Measurements from ENCODE around the gene MLLT1. TPM values are rescaled to one million over a fixed set of nuclear protein-coding genes. Genes with fewer than 3 reads are reported as not detected.

The MLLT1 gene
- total and polyA plus RNA-seq, 8 donors, result 3.1 to 33.8 (median 19.6) TPM

DNA sequence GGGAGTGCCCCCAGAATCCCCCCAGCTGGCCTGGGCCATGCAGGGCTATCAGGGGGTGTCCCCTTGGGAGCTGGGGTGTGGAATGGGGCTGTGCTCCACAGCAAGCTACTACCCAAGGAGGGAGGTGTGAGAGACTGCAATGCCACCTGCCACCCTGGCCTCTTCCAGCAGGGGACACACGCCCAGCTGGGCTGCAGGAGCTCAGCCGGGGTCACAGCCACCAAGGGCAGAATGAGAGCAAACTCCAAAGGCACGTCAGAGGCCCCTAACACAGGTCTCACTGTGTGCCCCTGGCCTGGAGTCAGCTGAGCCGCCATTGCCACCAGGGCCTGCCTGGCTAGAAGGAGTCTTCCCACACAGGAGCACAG is 55.5 kb downstream of the MLLT1 start:
- H3K27me3 ChIP-seq, result no peaks in the 10 kb centered on the region
- WGBS, 5 donors, result 36 to 76% (median 58%) methylated on average over 2 to 4 of the region's 4 CpGs
- H3K36me3 ChIP-seq, result peaks cover 29 to 71% (median 68%) of the 10 kb centered on the region in 4 donors
- H3K9me3 ChIP-seq, result no peaks in the 10 kb centered on the region
- no peak overlapping the region for H3K4me3 ChIP-seq
- peak overlapping the region; percentile 72 to 79 (median 75) for H3K27ac ChIP-seq
- DNase-seq, result peak; percentile 46 to 47
- peaks cover 33 to 73% (median 58%) of the 10 kb centered on the region in 4 donors for H3K4me1 ChIP-seq
- TF ChIP-seq POLR2A (IDR thresholded peaks at IDR 0.05) (no peak), EP300 (IDR thresholded peaks at IDR 0.05) (no peak)
- TF ChIP-seq, protein P1, sequence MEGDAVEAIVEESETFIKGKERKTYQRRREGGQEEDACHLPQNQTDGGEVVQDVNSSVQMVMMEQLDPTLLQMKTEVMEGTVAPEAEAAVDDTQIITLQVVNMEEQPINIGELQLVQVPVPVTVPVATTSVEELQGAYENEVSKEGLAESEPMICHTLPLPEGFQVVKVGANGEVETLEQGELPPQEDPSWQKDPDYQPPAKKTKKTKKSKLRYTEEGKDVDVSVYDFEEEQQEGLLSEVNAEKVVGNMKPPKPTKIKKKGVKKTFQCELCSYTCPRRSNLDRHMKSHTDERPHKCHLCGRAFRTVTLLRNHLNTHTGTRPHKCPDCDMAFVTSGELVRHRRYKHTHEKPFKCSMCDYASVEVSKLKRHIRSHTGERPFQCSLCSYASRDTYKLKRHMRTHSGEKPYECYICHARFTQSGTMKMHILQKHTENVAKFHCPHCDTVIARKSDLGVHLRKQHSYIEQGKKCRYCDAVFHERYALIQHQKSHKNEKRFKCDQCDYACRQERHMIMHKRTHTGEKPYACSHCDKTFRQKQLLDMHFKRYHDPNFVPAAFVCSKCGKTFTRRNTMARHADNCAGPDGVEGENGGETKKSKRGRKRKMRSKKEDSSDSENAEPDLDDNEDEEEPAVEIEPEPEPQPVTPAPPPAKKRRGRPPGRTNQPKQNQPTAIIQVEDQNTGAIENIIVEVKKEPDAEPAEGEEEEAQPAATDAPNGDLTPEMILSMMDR (IDR thresholded peaks at IDR 0.05), result peak in 3 of 7 experiments; percentile 7 to 13 (median 7)
- intact Hi-C loops (cut with DNase I; ENCODE audit: low total_unique reads), result no loop called here

DNA sequence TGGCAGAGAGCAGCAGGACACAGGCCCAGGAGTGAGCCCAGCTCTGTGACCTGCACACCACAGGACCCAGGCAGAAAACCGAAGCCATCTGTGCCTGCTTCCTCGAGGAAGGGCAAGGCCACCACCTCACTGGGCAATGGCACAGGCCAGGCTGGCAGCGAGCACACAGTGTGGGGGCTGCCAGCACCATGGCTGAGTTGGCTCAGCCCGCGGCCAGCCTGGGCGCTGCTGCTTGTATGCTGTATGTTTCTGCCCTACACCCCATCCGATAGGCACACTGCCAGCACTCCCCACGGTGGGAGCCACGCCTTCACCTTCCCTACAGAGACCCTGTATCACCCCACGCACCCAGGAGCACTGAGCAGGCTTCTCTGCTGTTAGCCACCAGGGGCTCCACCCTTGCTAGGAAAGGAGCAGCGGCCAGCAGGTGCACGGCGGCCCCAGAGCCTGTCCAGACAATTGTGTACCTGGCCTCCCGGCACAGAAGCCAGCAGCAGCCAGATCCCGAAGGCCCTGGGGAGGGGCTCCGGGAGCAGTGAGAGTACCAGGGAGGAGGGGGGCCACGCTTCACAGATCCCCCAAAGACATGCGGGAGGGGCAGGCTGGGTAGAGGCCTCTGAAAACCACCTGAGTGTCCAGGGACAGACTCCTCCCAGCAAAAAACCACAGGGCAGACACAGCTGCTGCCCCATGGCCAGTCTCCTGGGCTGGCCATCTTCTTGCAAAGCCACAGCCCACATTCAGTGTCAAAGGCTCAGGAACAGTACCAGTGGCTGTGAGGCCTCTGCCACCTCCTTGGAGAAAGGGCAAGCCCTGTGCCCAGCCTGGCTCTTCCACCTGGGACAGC is 56.1 kb downstream of the MLLT1 start:
- no peaks in the 10 kb centered on the region for H3K27me3 ChIP-seq
- H3K27ac ChIP-seq, result peak overlapping the region; percentile 72 to 79 (median 75)
- H3K4me3 ChIP-seq, result no peak overlapping the region
- peaks cover 39 to 73% (median 60%) of the 10 kb centered on the region in 4 donors for H3K4me1 ChIP-seq
- TF ChIP-seq EP300 (IDR thresholded peaks at IDR 0.05) (no peak), POLR2AphosphoS5 (IDR thresholded peaks at IDR 0.05) (peak in 2 of 3 donors; percentile 43 to 55), POLR2A (IDR thresholded peaks at IDR 0.05) (no peak)
- TF ChIP-seq, protein P1 (IDR thresholded peaks at IDR 0.05), result peak in 4 of 7 experiments; percentile 11 to 56 (median 30)
- no peaks in the 10 kb centered on the region for H3K9me3 ChIP-seq
- intact Hi-C loops (cut with DNase I; ENCODE audit: low total_unique reads), result no loop called here
- peak; percentile 88 for DNase-seq
- WGBS, 5 donors, result 34 to 59% (median 41%) methylated on average over 16 to 18 of the region's 18 CpGs
- H3K36me3 ChIP-seq, result peaks cover 29 to 71% (median 64%) of the 10 kb centered on the region in 4 donors

DNA sequence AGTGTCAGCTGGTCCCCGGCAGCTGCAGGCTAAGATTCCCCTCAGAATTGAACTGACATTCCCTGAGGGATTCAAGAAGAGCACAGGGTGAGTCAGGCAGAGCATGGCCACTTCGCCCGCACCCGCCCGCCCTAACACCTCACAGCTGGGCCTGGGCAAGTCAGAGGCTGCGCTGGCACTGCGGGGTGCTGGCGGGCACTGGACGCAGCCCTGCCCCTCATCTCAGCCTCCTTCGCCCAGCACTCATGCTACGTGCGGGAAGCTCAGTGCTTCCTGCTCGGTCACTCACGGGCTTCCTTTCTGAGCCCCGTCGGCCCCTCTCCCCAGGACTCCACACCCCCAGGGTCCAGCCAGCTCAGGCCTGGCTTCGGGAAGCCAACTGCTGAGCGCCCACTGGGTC is 56.9 kb downstream of the MLLT1 start:
- intact Hi-C loops (cut with DNase I; ENCODE audit: low total_unique reads), result no loop called here
- Histone ChIP-seq H3K27ac (peak overlapping the region; percentile 72 to 79 (median 75)), H3K27me3 (no peaks in the 10 kb centered on the region), H3K4me1 (peaks cover 46 to 73% (median 66%) of the 10 kb centered on the region in 4 donors), H3K36me3 (peaks cover 29 to 71% (median 64%) of the 10 kb centered on the region in 4 donors), H3K9me3 (no peaks in the 10 kb centered on the region), H3K4me3 (no peak overlapping the region)
- TF ChIP-seq POLR2A (IDR thresholded peaks at IDR 0.05) (no peak), POLR2AphosphoS5 (IDR thresholded peaks at IDR 0.05) (no peak), EP300 (IDR thresholded peaks at IDR 0.05) (no peak)
- TF ChIP-seq, protein P1 (IDR thresholded peaks at IDR 0.05), result no peak
- 68 to 81% (median 77%) methylated on average over 12 to 18 of the region's 18 CpGs for WGBS, 5 donors
- DNase-seq, result no peak

DNA sequence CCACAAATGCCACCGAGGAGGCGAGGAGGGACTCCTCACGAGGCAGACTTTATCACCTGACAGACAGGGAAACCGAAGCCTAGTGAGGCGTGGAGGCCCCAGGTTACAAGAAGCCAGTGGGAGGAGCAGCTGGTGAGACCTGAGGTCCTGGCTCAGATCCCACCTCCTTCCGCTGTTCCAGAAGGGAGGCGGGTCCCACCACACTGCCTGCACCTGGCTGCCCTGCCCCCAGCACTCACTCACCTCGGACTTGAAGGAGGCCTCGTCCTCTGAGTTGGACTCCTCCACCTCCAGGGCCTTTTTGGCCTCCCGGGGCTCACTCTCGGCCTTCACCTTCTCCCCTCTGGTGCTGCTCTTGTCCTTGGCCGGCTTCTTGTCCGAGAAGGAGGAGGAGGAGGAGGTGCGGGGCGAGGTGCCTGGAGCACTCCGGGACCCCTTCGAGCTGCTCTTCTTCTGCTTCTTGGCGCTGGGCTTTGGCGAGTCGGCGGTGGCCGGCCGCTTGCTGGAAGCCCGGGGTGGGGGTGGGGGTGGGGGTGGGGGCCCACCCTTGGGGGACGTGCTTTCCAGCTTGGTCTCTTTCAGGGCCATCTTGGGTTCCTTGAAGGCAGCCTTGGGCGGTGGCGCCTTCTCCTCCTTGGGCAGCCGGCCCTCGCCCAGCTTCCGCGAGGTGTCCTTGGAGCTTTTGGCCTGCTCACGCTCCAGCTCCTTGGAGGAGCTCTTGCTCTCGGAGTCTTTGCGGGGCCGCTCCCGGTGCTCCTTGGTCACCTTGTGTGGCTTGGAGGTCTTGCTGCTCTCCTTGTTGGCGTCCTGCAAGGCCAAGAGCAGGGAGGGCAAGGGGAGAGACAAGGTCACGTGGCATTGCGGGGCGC is 57.7 kb downstream of the MLLT1 start:
- H3K4me3 ChIP-seq, result no peak overlapping the region
- peaks cover 47 to 76% (median 71%) of the 10 kb centered on the region in 4 donors for H3K4me1 ChIP-seq
- peaks cover 29 to 71% (median 67%) of the 10 kb centered on the region in 4 donors for H3K36me3 ChIP-seq
- no peaks in the 10 kb centered on the region for H3K9me3 ChIP-seq
- DNase-seq, result peak in 1 of 2 donors; percentile 44
- 78 to 91% (median 86%) methylated on average over 34 to 40 of the region's 40 CpGs for WGBS, 5 donors
- intact Hi-C loops (cut with DNase I; ENCODE audit: low total_unique reads), result no loop called here
- H3K27ac ChIP-seq, result peak overlapping the region in 4 of 5 donors; percentile 11 to 79 (median 74)
- TF ChIP-seq POLR2AphosphoS5 (IDR thresholded peaks at IDR 0.05), result no peak
- TF ChIP-seq, protein P1 (IDR thresholded peaks at IDR 0.05), result no peak
- TF ChIP-seq EP300 (IDR thresholded peaks at IDR 0.05), result no peak
- TF ChIP-seq POLR2A (IDR thresholded peaks at IDR 0.05), result no peak
- no peaks in the 10 kb centered on the region for H3K27me3 ChIP-seq

Measured in stomach (tissue), 9 donors.